ENCODE data around the gene STX8.

DNA sequence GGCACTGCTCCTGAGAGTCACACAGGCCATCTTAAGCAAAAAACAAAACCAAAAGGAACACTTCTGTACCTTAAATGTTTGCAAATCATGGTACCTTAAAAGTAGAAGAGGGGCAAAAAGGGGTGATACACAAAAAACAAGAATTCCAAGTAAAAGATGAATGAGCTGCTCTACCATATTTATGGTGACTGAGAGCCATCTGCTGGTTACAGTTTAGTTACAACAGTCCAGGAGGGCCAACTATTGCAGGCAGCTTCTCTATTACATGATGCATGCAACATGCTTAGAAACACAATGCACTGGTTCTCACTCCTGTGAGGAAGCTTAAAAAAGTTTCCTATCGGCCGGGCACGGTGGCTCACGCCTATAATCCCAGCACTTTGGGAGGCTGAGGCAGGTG lies 53.5 kb downstream of the STX8 start:
- no peak for TF ChIP-seq ZFP3 (CRISPR knock-in tag; IDR thresholded peaks at IDR 0.05)
- TF ChIP-seq SNAI2 (CRISPR knock-in tag; IDR thresholded peaks at IDR 0.05) = no peak
- no peak for TF ChIP-seq BACH2 (CRISPR knock-in tag; IDR thresholded peaks at IDR 0.05; ENCODE audit: borderline replicate concordance)
- TF ChIP-seq ISL1 (CRISPR knock-in tag; IDR thresholded peaks at IDR 0.05) = no peak
- no peak for TF ChIP-seq ARNTL (CRISPR knock-in tag; IDR thresholded peaks at IDR 0.05; ENCODE audit: borderline replicate concordance, low read depth)
- TF ChIP-seq, protein P1, sequence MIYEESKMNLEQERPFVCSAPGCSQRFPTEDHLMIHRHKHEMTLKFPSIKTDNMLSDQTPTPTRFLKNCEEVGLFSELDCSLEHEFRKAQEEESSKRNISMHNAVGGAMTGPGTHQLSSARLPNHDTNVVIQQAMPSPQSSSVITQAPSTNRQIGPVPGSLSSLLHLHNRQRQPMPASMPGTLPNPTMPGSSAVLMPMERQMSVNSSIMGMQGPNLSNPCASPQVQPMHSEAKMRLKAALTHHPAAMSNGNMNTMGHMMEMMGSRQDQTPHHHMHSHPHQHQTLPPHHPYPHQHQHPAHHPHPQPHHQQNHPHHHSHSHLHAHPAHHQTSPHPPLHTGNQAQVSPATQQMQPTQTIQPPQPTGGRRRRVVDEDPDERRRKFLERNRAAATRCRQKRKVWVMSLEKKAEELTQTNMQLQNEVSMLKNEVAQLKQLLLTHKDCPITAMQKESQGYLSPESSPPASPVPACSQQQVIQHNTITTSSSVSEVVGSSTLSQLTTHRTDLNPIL (CRISPR knock-in tag; IDR thresholded peaks at IDR 0.05; ENCODE audit: low read depth) = no peak
- no peak for TF ChIP-seq CSDC2 (CRISPR knock-in tag; IDR thresholded peaks at IDR 0.05)
- no peak for TF ChIP-seq GLIS3 (CRISPR knock-in tag; IDR thresholded peaks at IDR 0.05)
- no peak for TF ChIP-seq ZFP30 (CRISPR knock-in tag; IDR thresholded peaks at IDR 0.05)
